NB4 (cell line): ENCODE results near the gene TRAM2.

Experiments
- DNase-seq: peaks from one replicate; pipeline ENCODE4 v3.0.0; 2010; ENCODE audit warnings: low read depth
- H3K4me3 ChIP-seq: one replicate; pipeline ENCODE4 v1.5.1; 2011; ENCODE audit warnings: mild to moderate bottlenecking, low read depth, low read length, moderate library complexity
- MYC ChIP-seq: IDR thresholded peaks from 2 replicates; pipeline ENCODE4 v1.6.1; 2011; ENCODE audit warnings: low read depth, low read length
- POLR2A ChIP-seq: IDR thresholded peaks from 2 replicates; pipeline ENCODE4 v1.6.1; 2011; ENCODE audit warnings: mild to moderate bottlenecking; ENCODE audit not compliant: insufficient read length; ENCODE audit errors: extremely low read depth
- TF ChIP-seq, protein P1 (sequence below): IDR thresholded peaks from one replicate; pipeline ENCODE4 v1.5.1; 2012; ENCODE audit warnings: low read depth, low read length
- TF ChIP-seq, protein P2 (sequence below): IDR thresholded peaks from 2 replicates; pipeline ENCODE4 v1.6.1; 2011; ENCODE audit warnings: low read depth, low read length

Gene TRAM2

DNA sequence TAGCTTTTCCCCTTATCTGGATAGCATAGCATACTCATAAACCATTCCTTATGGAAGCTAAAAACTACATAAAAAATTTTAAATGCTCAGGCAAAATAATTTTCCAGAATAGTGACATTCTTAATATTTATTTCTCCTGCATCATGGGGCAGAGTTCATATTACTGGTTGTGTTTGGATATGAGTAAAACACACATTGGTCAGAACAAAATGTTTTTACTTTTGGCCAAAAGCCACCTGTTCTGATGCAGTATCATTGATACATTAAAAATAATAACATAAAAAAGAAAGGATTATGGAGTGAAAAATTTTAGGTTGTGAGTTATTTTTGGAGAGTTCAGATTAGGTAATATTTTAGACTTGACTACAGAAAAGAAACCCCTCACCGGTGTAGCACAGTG is 33.6 kb downstream of the TRAM2 start:
- no peak for TF ChIP-seq MYC
- TF ChIP-seq, protein P1, sequence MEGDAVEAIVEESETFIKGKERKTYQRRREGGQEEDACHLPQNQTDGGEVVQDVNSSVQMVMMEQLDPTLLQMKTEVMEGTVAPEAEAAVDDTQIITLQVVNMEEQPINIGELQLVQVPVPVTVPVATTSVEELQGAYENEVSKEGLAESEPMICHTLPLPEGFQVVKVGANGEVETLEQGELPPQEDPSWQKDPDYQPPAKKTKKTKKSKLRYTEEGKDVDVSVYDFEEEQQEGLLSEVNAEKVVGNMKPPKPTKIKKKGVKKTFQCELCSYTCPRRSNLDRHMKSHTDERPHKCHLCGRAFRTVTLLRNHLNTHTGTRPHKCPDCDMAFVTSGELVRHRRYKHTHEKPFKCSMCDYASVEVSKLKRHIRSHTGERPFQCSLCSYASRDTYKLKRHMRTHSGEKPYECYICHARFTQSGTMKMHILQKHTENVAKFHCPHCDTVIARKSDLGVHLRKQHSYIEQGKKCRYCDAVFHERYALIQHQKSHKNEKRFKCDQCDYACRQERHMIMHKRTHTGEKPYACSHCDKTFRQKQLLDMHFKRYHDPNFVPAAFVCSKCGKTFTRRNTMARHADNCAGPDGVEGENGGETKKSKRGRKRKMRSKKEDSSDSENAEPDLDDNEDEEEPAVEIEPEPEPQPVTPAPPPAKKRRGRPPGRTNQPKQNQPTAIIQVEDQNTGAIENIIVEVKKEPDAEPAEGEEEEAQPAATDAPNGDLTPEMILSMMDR, result no peak
- TF ChIP-seq, protein P2, sequence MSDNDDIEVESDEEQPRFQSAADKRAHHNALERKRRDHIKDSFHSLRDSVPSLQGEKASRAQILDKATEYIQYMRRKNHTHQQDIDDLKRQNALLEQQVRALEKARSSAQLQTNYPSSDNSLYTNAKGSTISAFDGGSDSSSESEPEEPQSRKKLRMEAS, result no peak
- no peak for TF ChIP-seq POLR2A
- no peak overlapping the region for H3K4me3 ChIP-seq
- no peak for DNase-seq

DNA sequence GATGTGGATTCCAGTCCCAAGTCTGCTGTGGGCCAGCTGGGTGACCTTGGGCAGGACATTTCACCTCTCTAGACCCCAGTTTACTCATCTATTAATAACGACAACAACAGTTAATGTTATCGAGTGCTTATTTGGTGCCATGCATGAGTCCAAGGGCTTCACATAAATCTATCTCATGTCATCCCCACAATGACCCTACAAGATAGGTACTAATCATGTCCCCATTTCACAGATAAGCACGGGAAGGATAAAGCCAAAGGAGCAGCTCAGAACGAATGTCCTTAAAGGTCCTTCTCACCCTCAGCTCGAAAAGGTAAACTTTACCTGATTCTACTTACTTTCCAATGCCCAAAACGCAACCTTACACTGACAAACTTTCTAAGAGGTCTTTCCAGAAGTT is 35.7 kb downstream of the TRAM2 start:
- no peak overlapping the region for H3K4me3 ChIP-seq
- TF ChIP-seq POLR2A, result no peak
- TF ChIP-seq MYC, result no peak
- TF ChIP-seq, protein P2, result no peak
- TF ChIP-seq, protein P1, result no peak
- DNase-seq, result no peak

DNA sequence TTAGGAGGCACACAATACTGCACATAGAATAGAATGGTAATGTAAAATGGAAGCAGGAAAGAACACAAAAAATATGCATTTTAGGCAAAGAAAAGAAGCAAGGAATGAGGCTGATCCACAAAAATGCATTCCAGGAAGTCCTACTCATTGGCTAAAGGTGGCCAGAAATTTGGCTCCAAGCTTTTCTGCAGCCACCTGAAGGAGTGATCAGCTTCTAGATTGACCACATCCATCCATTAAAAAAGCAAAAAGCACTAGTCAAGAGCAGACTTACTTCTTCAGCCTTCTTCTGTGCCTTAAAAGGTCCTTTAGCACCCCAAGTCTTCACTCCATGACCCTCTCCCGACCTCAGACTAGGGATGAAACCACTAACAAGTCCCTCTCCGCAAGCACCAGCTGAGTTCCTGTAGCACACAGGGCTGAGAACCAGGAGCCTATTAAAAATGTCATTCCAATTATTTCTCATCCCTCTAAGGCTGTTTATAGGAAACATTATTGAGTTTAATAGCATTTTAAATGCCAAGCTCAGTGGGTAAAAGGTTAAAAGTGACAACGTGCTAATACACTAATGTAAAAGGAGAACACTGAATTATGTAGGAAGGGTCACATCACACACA is 36.5 kb downstream of the TRAM2 start:
- TF ChIP-seq MYC (no peak), POLR2A (no peak)
- TF ChIP-seq, protein P2, result no peak
- TF ChIP-seq, protein P1, result no peak
- H3K4me3 ChIP-seq, result no peak overlapping the region
- no peak for DNase-seq

DNA sequence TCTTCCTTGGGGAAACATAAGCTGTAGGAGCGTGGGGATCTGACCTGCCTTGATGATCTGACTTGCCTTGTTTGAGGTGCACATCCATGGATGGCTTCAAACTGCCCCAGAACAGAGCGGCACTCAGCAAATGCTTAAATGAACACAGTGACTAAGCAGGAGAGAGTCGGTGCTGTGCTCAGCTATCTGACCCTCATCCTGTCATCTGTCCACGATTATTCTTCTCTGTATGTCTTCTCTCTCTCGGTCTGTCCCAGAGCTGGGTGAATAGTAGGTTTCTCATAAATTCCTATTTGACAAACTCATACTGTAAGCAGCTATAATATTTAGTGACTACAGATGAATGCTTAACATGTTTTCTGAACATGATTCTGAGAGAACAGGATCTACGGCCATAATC is 37.3 kb downstream of the TRAM2 start:
- no peak overlapping the region for H3K4me3 ChIP-seq
- TF ChIP-seq, protein P1, result no peak
- TF ChIP-seq MYC (no peak), POLR2A (no peak)
- TF ChIP-seq, protein P2, result no peak
- no peak for DNase-seq

DNA sequence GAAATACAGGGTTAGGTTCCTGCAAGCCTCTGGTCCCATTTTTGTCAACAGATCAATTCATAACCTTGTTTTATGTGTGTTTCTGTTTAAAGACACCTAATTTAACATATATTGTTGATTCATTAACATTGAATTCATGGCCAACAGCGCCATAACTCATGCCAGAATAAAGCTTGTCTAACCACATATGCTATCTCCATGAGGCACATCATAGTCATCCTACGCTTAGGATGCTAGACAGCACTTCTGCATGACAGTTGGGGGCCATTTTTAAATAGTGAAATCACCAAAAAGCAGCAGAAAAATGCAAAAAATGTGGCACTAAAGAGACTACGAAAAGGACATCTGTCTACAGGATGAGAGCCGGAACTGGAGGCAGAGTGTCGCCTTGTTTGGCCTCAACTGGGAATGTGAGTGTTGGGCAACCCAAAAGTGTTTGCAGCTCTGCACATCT is 37.9 kb downstream of the TRAM2 start:
- TF ChIP-seq POLR2A, result no peak
- TF ChIP-seq, protein P2, result no peak
- TF ChIP-seq MYC, result no peak
- TF ChIP-seq, protein P1, result no peak
- no peak overlapping the region for H3K4me3 ChIP-seq
- no peak for DNase-seq
